Glutamatergic neuron (in vitro differentiated cells): ENCODE measurements around the gene LTBR. TPM values are rescaled to one million over a fixed set of nuclear protein-coding genes. Genes with fewer than 3 reads are reported as not detected.

Experiments used
- DNase-seq: peaks from one replicate; pipeline ENCODE4 v3.0.0; 2022
- H3K27ac Mint-ChIP-seq: one replicate; pipeline ENCODE4 v1.8.0; 2020; ENCODE audit warnings: mild to moderate bottlenecking, mixed read lengths, inconsistent platforms; ENCODE audit not compliant: unreplicated experiment
- H3K27me3 Mint-ChIP-seq: one replicate; pipeline ENCODE4 v1.8.0; 2020; ENCODE audit warnings: mild to moderate bottlenecking, moderate library complexity, mixed read lengths, inconsistent platforms; ENCODE audit not compliant: unreplicated experiment
- H3K36me3 Mint-ChIP-seq: one replicate; pipeline ENCODE4 v1.8.0; 2020; ENCODE audit warnings: mild to moderate bottlenecking, mixed read lengths, inconsistent platforms; ENCODE audit not compliant: unreplicated experiment
- H3K4me1 Mint-ChIP-seq: one replicate; pipeline ENCODE4 v1.8.0; 2020; ENCODE audit warnings: mild to moderate bottlenecking, low read depth, mixed read lengths, inconsistent platforms; ENCODE audit not compliant: unreplicated experiment
- H3K4me3 Mint-ChIP-seq: one replicate; pipeline ENCODE4 v1.8.0; 2020; ENCODE audit warnings: mild to moderate bottlenecking, mixed read lengths, inconsistent platforms; ENCODE audit not compliant: unreplicated experiment
- H3K9me3 Mint-ChIP-seq: one replicate; pipeline ENCODE4 v1.8.0; 2020; ENCODE audit warnings: mild to moderate bottlenecking, moderate library complexity, mixed read lengths, inconsistent platforms; ENCODE audit not compliant: unreplicated experiment
- long read RNA-seq: library from polyadenylated mRNA; unstranded; transcript quantifications from one replicate; pipeline ENCODE4 v2.0.0, GENCODE V29; 2020; ENCODE audit not compliant: unreplicated experiment
- total RNA-seq: library from RNA; stranded (reverse); fragmentation: NEBNext Ultra II Directional; extraction: Animal tissue kit (Norgen Biotek cat#: 25700); gene quantifications from one replicate; pipeline ENCODE4 v1.2.1, GENCODE V29; 2021; ENCODE audit not compliant: unreplicated experiment
- TF ChIP-seq, protein P1 (sequence below): fragments of 200-600 bp; sonication (generic); IDR thresholded peaks from one replicate; pipeline ENCODE4 v1.5.0; 2021; ENCODE audit not compliant: partially characterized antibody, unreplicated experiment

Gene LTBR
- not detected for total RNA-seq
- long read RNA-seq = 0 reads

DNA sequence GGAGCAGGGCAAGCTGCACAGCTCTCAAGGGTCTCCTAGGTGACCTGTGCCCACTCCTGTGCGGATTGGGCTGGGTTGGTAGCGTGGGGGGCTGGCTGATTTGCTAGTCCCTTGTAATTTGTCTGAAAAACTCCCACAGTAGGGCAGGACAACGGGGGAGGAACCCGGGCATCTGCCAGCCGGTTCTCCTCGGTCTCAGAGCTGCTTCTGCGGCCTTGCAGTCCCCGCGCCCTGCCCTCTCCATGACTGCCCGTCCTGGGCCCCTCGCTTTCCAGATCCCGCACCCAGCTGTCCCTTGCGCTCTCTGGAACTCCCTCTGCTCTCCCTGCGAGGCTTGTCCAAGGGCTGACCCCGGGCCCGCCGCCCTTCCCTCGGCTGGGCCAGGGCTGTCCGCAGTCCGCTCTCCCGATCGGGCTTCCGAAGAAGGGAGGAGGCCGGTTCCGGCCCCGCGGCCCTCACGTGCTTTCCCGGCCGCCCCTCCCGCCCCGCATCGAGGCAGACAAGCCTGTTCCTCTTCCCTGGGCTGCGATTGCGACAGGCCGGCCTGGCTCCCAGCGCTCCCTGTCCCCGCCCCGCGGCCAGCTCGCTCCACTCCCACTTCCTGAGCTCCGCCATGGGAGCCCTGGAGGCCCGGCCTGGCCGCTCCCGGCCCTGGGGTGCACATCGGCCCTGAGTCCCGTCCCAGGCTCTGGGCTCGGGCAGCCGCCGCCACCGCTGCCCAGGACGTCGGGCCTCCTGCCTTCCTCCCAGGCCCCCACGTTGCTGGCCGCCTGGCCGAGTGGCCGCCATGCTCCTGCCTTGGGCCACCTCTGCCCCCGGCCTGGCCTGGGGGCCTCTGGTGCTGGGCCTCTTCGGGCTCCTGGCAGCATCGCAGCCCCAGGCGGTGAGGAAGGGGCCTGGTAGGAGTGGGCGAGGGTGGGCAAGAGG, at the start of gene LTBR:
Gene LTBR, plus strand, starts transcription at position 591 of the 927 bp plus-strand sequence. Its CDS starts 197 bp downstream, at position 788.
- TF ChIP-seq, protein P1, sequence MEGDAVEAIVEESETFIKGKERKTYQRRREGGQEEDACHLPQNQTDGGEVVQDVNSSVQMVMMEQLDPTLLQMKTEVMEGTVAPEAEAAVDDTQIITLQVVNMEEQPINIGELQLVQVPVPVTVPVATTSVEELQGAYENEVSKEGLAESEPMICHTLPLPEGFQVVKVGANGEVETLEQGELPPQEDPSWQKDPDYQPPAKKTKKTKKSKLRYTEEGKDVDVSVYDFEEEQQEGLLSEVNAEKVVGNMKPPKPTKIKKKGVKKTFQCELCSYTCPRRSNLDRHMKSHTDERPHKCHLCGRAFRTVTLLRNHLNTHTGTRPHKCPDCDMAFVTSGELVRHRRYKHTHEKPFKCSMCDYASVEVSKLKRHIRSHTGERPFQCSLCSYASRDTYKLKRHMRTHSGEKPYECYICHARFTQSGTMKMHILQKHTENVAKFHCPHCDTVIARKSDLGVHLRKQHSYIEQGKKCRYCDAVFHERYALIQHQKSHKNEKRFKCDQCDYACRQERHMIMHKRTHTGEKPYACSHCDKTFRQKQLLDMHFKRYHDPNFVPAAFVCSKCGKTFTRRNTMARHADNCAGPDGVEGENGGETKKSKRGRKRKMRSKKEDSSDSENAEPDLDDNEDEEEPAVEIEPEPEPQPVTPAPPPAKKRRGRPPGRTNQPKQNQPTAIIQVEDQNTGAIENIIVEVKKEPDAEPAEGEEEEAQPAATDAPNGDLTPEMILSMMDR = no peak
- Mint-ChIP-seq H3K36me3 (no peaks in the 10 kb centered on the region), H3K27ac (no peak within 1 kb of the TSS), H3K4me1 (no peaks in the 10 kb centered on the region), H3K27me3 (peaks cover 8% of the 10 kb centered on the region), H3K9me3 (no peaks in the 10 kb centered on the region), H3K4me3 (no peak within 1 kb of the TSS)
- peak; percentile 64 for DNase-seq

DNA sequence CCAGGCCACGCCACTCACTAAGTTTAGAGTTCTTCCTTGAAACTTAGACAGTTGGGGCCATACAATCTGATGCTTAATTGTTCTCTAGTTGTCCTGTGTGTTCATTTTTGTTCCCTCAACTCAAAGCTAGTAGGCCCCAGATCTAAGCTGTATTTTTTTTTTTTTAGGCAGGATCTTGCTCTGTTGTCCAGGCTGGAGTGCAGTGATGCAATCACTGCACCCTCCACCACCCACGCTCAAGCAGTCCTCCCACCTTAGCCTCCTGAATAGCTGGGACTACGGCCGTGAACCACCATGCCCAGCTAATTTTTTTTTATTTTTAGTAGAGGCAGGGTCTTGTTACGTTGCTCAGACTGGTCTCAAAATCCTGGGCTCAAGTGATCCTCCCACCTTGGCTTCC, 49.6 kb upstream of the LTBR start:
- peaks cover 2% of the 10 kb centered on the region for H3K9me3 Mint-ChIP-seq
- H3K4me3 Mint-ChIP-seq = no peak overlapping the region
- peaks cover 13% of the 10 kb centered on the region for H3K27me3 Mint-ChIP-seq
- peaks cover 16% of the 10 kb centered on the region for H3K4me1 Mint-ChIP-seq
- H3K36me3 Mint-ChIP-seq = no peaks in the 10 kb centered on the region
- TF ChIP-seq, protein P1 = no peak
- DNase-seq = no peak
- no peak overlapping the region for H3K27ac Mint-ChIP-seq

DNA sequence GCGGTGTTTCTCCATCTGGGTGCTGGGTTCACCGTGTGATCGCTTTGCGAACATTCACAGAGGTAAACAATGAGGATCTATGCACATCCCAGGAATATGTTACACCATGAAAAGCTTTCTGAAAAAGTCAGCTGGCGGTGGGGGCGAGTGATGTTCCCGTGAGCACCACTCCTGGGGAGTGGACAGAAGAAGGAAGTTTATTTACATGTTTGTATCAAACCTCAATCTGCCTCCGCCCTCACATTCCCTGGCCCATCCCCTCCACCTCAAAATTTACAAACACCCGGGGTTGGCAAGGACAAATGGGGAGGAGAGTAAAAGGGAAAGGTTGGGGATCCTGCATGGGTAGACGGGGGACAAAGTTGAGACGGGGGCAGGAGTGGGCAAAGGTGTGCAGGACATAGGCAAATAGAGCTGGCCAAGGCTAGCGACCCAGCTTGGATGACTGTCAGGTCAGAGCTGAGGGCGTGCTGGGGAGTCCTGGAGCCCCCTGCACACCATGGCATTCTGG, 49.0 kb upstream of the LTBR start:
- peaks cover 16% of the 10 kb centered on the region for H3K4me1 Mint-ChIP-seq
- peaks cover 2% of the 10 kb centered on the region for H3K9me3 Mint-ChIP-seq
- TF ChIP-seq, protein P1 = no peak
- H3K27ac Mint-ChIP-seq = no peak overlapping the region
- H3K27me3 Mint-ChIP-seq = peaks cover 13% of the 10 kb centered on the region
- H3K36me3 Mint-ChIP-seq = no peaks in the 10 kb centered on the region
- DNase-seq = no peak
- no peak overlapping the region for H3K4me3 Mint-ChIP-seq

DNA sequence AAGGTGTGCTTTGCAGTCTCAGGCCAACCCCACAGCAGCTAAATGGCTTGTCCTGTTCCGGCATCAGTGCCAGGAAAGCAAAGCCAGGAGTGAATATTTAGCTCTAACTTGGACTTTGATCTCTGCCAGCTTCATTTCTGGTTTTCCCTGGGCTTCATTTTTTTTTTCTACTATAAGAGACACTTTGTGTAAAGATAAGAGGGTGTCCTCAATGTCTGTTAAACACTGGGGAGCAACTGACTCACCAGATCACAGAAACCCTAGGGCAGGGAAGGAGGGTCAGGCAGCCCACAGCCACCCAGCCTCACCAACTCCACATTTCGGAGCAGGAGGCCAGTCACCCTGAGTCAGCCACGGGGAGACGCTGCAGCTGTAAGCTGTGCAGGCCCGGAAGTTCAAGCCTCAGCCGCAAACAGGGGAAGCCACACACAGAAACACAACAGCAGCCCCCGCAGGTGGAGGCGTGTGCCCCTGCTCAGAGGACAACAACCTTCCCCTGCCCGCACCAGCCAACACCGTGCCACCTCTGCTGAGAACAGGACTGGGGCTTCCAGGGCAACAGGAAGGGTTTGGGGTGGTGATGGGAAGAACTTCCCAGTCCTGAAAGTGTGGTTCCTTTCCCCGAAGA, 48.4 kb upstream of the LTBR start:
- TF ChIP-seq, protein P1 = no peak
- peaks cover 2% of the 10 kb centered on the region for H3K9me3 Mint-ChIP-seq
- H3K4me3 Mint-ChIP-seq = peak overlapping the region; percentile 35
- peaks cover 16% of the 10 kb centered on the region for H3K4me1 Mint-ChIP-seq
- no peak overlapping the region for H3K27ac Mint-ChIP-seq
- DNase-seq = no peak
- H3K36me3 Mint-ChIP-seq = no peaks in the 10 kb centered on the region
- H3K27me3 Mint-ChIP-seq = peaks cover 9% of the 10 kb centered on the region
